CD14-positive monocyte (primary cell): ENCODE data around the gene TOMM20. TPM values are rescaled to one million over a fixed set of nuclear protein-coding genes. Genes with fewer than 3 reads are reported as not detected.

Experiments
- DNase-seq, 3 donors: peaks; one replicate each; pipeline ENCODE4 v3.0.0-alpha.2; 2011 to 2022
- H2AFZ ChIP-seq: 2 replicates; pipeline ENCODE4 v1.6.0; 2012; ENCODE audit warnings: mild to moderate bottlenecking, low read depth, low read length, inconsistent platforms; ENCODE audit not compliant: insufficient read depth, poor library complexity, severe bottlenecking
- H3K27ac ChIP-seq, 2 donors: 1 replicate in 1 of 2; 2 replicates in 1 of 2; pipeline ENCODE4 v1.5.1; 2012 to 2013; ENCODE audit warnings: low read length in 2 of 2, control low read depth in 1 of 2, inconsistent platforms in 1 of 2, low read depth in 1 of 2, mild to moderate bottlenecking in 1 of 2
- H3K27me3 ChIP-seq, 2 donors: one replicate each; pipeline versions ENCODE4 v1.6.0 to v1.6.1; 2011 to 2013; ENCODE audit warnings: low read length in 2 of 2; ENCODE audit not compliant: control insufficient read depth in 2 of 2, insufficient read depth in 2 of 2
- H3K36me3 ChIP-seq, 2 donors: replicated peaks in 1 of 2; 1 replicate in 1 of 2; 2 replicates in 1 of 2; pipeline versions ENCODE4 v1.5.1 to v1.6.1; 2012 to 2013; ENCODE audit warnings: low read length in 2 of 2, control low read depth in 1 of 2, inconsistent platforms in 1 of 2, mild to moderate bottlenecking in 1 of 2; ENCODE audit not compliant: insufficient read depth in 2 of 2, control insufficient read depth in 1 of 2
- H3K4me1 ChIP-seq, 2 donors: 1 replicate in 1 of 2; 2 replicates in 1 of 2; pipeline versions ENCODE4 v1.5.1 to v1.6.1; 2012 to 2013; ENCODE audit warnings: low read length in 2 of 2, control low read depth in 1 of 2, inconsistent platforms in 1 of 2, mild to moderate bottlenecking in 1 of 2, moderate library complexity in 1 of 2; ENCODE audit not compliant: insufficient read depth in 2 of 2, control insufficient read depth in 1 of 2
- H3K4me2 ChIP-seq: replicated peaks from 2 replicates; pipeline ENCODE3; 2012; ENCODE audit warnings: low read length, moderate library complexity, mild to moderate bottlenecking; ENCODE audit not compliant: poor library complexity, severe bottlenecking; ENCODE audit errors: extremely low read depth
- H3K4me3 ChIP-seq, 3 experiments: fragments of 200-600 bp in 1 of 3; sonication (generic) in 1 of 3; replicated peaks in 1 of 3; 1 replicate in 2 of 3; 2 replicates in 1 of 3; pipeline ENCODE4 v1.5.1; 2011 to 2013; ENCODE audit warnings: low read length in 3 of 3, mild to moderate bottlenecking in 3 of 3, control low read depth in 2 of 3, low read depth in 2 of 3, inconsistent platforms in 1 of 3, moderate library complexity in 1 of 3
- H3K79me2 ChIP-seq: 2 replicates; pipeline ENCODE4 v1.6.0; 2012; ENCODE audit warnings: mild to moderate bottlenecking, control low read depth, inconsistent platforms, low read length, moderate library complexity; ENCODE audit not compliant: insufficient read depth
- H3K9ac ChIP-seq: 2 replicates; pipeline ENCODE4 v1.6.0; 2017; ENCODE audit warnings: low read length, mild to moderate bottlenecking; ENCODE audit not compliant: insufficient read depth, poor library complexity, severe bottlenecking
- H3K9me3 ChIP-seq, 2 donors: replicated peaks in 1 of 2; 1 replicate in 1 of 2; 2 replicates in 1 of 2; pipeline versions ENCODE4 v1.5.1 to v1.6.1; 2012 to 2013; ENCODE audit warnings: low read length in 2 of 2, control low read depth in 1 of 2; ENCODE audit not compliant: control insufficient read depth in 1 of 2, insufficient read depth in 1 of 2
- H4K20me1 ChIP-seq: 2 replicates; pipeline ENCODE4 v1.6.0; 2012; ENCODE audit warnings: mild to moderate bottlenecking, low read length, control low read depth, moderate library complexity; ENCODE audit not compliant: insufficient read depth
- H3K27ac Mint-ChIP-seq, 7 donors: one replicate each; pipeline ENCODE4 v1.8.0; 2020; ENCODE audit warnings: mild to moderate bottlenecking in 7 of 7, mixed read lengths in 7 of 7, moderate library complexity in 6 of 7, inconsistent platforms in 2 of 7
- H3K27me3 Mint-ChIP-seq, 3 donors: one replicate each; pipeline ENCODE4 v1.8.0; 2021 to 2022; ENCODE audit warnings: low read depth in 3 of 3, mild to moderate bottlenecking in 3 of 3, mixed read lengths in 3 of 3, moderate library complexity in 3 of 3, inconsistent platforms in 1 of 3
- H3K36me3 Mint-ChIP-seq, 2 donors: one replicate each; pipeline ENCODE4 v1.8.0; 2020; ENCODE audit warnings: mixed read lengths in 2 of 2, inconsistent platforms in 1 of 2, mild to moderate bottlenecking in 1 of 2
- H3K4me1 Mint-ChIP-seq: one replicate; pipeline ENCODE4 v1.8.0; 2020; ENCODE audit warnings: mild to moderate bottlenecking, mixed read lengths
- H3K4me3 Mint-ChIP-seq, 2 donors: one replicate each; pipeline ENCODE4 v1.8.0; 2020; ENCODE audit warnings: mild to moderate bottlenecking in 2 of 2, mixed read lengths in 2 of 2, moderate library complexity in 1 of 2
- H3K9me3 Mint-ChIP-seq, 7 donors: one replicate each; pipeline ENCODE4 v1.8.0; 2020 to 2022; ENCODE audit warnings: mixed read lengths in 7 of 7, mild to moderate bottlenecking in 6 of 7, moderate library complexity in 6 of 7, inconsistent platforms in 2 of 7
- WGBS: methylation state at CpG from one replicate; pipeline ENCODE4 v1.1.5; 2013; ENCODE audit warnings: missing lambda C conversion rate; ENCODE audit not compliant: insufficient coverage; 5-methylcytosine and 5-hydroxymethylcytosine counted together
- intact Hi-C, 2 donors: fragments of 100-400 bp; cut with micrococcal nuclease; formaldehyde crosslinking; loops; one replicate each; pipeline versions ENCODE4 v1.15.0 to v1.15.1; 2023
- polyA plus RNA-seq, 3 donors: library from polyadenylated mRNA; depleted of rRNA in 1 of 3; unstranded in 2 of 3; stranded (reverse) in 1 of 3; fragments of 300-500 nt in 2 of 3; fragments of >200 nt in 1 of 3; fragmentation: Illumina TruSeq in 2 of 3; gene quantifications; 1 replicate in 2 of 3; 2 replicates in 1 of 3; pipeline ENCODE4 v1.2.3, GENCODE V29; 2012 to 2021
- TF ChIP-seq, protein P1 (sequence below): fragments of 200-600 bp; IDR thresholded peaks from one replicate; pipeline ENCODE4 v1.8.0; 2022; ENCODE audit warnings: antibody characterized with exemption, mild to moderate bottlenecking

TOMM20 gene
- polyA plus RNA-seq, 3 donors, result 26.5 to 34.8 (median 31.5) TPM

DNA sequence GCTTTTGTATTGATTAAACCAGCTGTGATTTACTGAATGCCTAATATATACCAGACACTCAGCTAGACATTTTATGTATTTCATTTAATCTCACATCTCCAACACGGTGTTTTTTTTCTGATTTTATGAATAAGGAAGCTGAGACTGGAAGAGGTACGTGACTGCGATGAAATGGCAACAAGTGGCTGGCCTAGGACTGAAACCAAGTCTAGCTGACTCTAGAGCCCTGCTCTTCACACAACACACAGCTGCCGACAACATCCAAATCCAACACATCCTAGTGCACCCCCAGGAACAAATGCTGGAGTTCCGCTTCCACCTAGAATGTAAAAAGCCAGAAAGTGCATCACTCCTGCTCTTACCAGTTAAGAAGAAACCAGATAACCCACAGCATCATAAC, 10.7 kb upstream of the TOMM20 start:
- intact Hi-C loops, result no loop called here
- no peak overlapping the region for H3K27ac Mint-ChIP-seq
- no peaks in the 10 kb centered on the region for H3K79me2 ChIP-seq

DNA sequence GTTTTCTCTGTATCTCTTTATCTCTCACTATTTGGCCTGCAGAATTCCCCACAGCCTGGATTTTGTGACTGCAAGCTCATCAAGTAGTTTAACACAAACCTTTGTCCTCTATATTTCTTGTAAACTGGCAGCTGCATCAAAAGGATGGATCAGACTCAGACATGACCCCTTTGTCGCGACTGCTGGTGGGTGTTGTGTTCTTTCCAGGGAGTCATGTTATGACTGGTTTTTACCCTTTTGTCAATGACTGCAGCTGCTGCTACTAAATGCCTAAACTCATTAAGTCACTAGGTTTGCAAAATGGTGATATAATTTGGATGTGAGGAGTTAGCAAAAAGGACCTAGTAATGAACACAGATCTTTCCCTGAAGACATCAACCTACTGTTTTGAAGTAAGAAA, 10.2 kb upstream of the TOMM20 start:
- intact Hi-C loops, result no loop called here
- H3K27ac ChIP-seq, result peak overlapping the region in 1 of 2 donors; percentile 36
- peaks cover 76 to 95% of the 10 kb centered on the region in 2 donors for H3K36me3 ChIP-seq
- Mint-ChIP-seq H3K27ac (no peak overlapping the region), H3K4me3 (no peak overlapping the region), H3K9me3 (peaks cover 0 to 2% (median 0%) of the 10 kb centered on the region in 7 donors), H3K36me3 (peaks cover 84 to 95% of the 10 kb centered on the region in 2 donors), H3K27me3 (no peaks in the 10 kb centered on the region), H3K4me1 (peaks cover 3% of the 10 kb centered on the region)
- H3K4me3 ChIP-seq, result no peak overlapping the region
- H3K27me3 ChIP-seq, result no peaks in the 10 kb centered on the region
- no peak for DNase-seq
- H4K20me1 ChIP-seq, result no peaks in the 10 kb centered on the region
- TF ChIP-seq, protein P1, sequence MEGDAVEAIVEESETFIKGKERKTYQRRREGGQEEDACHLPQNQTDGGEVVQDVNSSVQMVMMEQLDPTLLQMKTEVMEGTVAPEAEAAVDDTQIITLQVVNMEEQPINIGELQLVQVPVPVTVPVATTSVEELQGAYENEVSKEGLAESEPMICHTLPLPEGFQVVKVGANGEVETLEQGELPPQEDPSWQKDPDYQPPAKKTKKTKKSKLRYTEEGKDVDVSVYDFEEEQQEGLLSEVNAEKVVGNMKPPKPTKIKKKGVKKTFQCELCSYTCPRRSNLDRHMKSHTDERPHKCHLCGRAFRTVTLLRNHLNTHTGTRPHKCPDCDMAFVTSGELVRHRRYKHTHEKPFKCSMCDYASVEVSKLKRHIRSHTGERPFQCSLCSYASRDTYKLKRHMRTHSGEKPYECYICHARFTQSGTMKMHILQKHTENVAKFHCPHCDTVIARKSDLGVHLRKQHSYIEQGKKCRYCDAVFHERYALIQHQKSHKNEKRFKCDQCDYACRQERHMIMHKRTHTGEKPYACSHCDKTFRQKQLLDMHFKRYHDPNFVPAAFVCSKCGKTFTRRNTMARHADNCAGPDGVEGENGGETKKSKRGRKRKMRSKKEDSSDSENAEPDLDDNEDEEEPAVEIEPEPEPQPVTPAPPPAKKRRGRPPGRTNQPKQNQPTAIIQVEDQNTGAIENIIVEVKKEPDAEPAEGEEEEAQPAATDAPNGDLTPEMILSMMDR, result no peak
- H3K9me3 ChIP-seq, result no peaks in the 10 kb centered on the region
- H3K4me1 ChIP-seq, result no peaks in the 10 kb centered on the region
- no peaks in the 10 kb centered on the region for H3K79me2 ChIP-seq
- H2AFZ ChIP-seq, result no peak overlapping the region
- H3K4me2 ChIP-seq, result no peak overlapping the region
- no CpG with 5 or more reads among the region's 2 CpGs for WGBS
- H3K9ac ChIP-seq, result no peak overlapping the region

More for the DNA sequence above, 10.7 kb upstream of the TOMM20 start:
- Histone ChIP-seq H3K9me3 (no peaks in the 10 kb centered on the region), H3K27me3 (no peaks in the 10 kb centered on the region), H3K4me3 (no peak overlapping the region), H2AFZ (no peak overlapping the region), H3K4me2 (no peak overlapping the region), H3K9ac (no peak overlapping the region), H4K20me1 (no peaks in the 10 kb centered on the region), H3K36me3 (peaks cover 75 to 95% of the 10 kb centered on the region in 2 donors), H3K27ac (peak overlapping the region in 1 of 2 donors; percentile 36), H3K4me1 (no peaks in the 10 kb centered on the region)
- WGBS, result 94% methylated on average over 2 of the region's 5 CpGs
- Mint-ChIP-seq H3K4me1 (peaks cover 3% of the 10 kb centered on the region), H3K27me3 (no peaks in the 10 kb centered on the region), H3K4me3 (no peak overlapping the region), H3K9me3 (peaks cover 0 to 2% (median 0%) of the 10 kb centered on the region in 7 donors), H3K36me3 (peaks cover 82 to 95% of the 10 kb centered on the region in 2 donors)
- no peak for DNase-seq
- TF ChIP-seq, protein P1, result no peak
